Activated T-cell treated with anti-CD3 and anti-CD28 coated beads for 1 hour (primary cell): ENCODE results near the gene ETV6.
"Not testable (repeated sequence)": the region's sequence is repeated elsewhere in the genome, so short reads cannot be mapped to it uniquely, and the experiment has no call there.

Experiments
- DNase-seq: peaks from one replicate; pipeline ENCODE4 v3.0.0-alpha.2; 2020; ENCODE audit warnings: low read depth

The ETV6 gene

DNA sequence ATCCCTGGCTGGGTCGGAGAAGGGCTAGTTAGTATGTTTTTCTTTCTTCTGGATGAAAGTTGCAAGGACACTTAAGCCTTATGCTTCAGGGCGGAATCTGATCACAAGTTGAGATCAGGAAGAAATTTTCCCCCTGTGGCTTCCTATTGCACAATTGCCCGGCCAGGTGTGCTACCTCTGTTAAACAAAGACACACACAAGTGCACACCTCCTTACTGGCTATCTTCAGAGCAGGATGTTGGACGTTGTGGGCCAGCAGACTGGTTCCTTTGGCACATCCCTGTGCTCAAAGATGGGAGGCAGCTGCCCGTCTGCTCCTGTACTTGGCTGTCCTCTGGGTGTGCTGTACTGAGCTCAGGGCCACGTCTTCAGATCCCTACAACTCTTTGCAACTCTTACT lies 19.1 kb downstream of the ETV6 start:
- DNase-seq: no peak

DNA sequence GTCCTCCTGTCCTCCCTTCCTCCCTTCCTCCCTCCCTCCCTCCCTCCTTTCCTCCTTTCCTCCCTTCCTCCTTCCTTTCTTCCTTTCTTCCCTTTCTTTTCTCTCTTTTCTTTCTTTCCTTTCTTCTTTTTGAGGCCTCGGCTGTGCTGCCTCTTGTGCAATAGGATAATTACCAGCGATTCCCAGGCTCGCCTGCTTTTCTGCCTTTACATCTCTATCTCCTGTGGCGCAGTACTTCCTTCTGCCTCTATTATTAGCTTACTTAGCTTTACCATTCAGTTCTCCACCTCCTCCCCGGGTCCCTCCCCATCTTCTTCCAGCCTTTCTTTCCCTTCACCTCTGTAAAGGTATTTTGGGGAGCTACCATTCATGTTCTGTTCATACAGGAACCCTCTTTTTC lies 19.9 kb downstream of the ETV6 start:
- no peak for DNase-seq

DNA sequence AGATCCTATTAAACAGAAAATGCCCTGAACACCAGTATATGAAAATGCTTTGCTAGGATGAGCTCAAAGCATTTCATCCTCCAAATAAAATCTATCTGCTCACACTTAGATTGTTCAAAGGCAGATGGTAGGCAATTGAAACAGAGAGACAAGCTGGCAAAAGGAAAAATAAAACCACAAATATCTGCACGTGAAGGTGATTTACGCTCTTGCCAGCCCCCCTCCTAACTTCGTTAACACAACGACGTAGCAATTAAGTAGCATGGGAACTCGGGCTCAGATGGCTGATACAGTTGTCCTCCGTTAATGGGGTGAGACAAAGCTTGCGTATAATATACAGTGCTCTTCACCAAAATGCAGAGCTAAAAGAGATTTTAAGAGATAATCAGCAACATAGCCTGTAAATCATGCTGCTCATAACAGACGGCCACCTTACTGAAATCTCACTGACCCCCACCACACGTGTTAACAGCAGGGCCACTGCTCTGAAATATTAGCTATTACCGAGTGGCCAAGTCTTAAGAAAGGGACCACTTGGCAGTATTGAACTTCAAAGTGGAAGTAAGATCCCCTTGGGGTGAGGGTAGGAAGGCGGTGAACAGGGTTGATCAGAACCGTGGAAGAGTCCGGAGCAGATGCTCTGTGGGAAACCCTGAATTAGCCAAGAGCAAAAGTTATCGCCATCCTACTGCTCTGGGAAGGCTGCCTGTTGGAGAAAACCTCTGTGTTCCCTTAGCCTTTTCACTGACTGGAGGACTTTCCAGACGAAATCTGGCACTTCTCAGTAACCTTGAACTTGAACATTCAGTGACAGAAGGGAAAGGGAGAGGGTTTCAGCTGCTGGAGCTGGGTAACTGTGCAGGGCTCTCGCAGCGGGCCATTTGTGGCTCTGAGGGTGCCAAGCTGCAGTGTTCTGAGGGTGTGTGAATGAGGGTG lies 23.1 kb downstream of the ETV6 start:
- no peak for DNase-seq

DNA sequence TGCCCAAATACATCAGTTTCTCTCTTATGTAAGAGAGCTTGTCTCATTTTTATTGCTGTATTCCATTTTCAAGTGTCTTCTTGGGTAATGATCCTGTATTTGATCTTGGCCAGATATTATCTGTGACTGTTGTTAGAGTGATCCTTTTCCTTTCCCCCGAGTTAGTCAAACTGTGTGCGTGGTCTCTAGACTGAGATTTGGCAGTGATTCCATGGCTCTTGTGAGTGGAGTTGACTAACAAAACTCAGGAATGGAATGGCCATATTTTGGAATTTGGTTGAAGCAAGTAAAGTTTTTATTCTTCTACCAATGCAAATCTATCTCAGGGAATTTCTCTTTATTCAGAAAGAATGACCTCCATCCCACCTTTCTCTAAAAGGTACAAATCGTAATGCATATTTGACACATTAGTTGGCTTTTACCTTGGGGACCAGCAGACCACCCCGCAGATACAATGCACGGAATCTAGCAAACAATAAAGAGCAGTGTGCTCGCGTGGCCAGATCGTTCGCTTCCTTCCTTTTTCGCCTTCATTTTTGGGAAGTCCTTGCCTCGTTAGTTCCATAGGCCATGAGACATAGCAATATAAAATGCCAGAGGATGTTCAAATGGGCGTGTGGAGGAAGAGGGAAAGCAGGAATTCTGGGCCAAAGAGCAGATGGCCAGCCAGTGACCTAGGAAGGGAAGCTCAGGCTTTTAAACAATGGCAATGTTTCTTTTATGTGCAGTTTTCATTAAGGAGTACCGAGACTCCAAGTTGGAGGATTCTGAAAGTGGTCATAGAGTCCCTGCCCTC lies 24.4 kb downstream of the ETV6 start:
- DNase-seq: no peak

DNA sequence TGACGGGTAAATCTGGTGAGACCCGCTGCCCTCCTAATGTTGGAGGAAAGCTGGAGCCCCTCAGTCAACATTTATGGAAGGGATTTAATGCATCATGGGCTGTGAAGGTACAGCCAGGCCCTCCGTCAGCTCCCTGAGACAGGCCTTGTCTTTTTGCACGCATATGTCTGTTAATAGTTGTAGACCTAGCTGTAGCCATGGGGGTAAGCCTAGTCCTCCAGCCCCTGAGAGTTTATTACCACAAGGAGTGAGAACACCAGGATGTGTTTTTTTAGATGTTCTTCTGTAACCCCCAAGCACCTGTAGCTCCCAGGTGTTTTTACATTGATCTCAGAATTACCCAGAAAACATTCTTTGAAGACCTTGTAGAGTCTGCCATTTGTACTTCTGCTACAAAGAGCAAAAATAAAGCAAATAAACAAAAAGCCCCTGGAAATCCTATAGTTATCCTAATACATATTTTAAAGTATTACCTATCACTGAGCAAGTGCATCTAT lies 25.5 kb downstream of the ETV6 start:
- no peak for DNase-seq

DNA sequence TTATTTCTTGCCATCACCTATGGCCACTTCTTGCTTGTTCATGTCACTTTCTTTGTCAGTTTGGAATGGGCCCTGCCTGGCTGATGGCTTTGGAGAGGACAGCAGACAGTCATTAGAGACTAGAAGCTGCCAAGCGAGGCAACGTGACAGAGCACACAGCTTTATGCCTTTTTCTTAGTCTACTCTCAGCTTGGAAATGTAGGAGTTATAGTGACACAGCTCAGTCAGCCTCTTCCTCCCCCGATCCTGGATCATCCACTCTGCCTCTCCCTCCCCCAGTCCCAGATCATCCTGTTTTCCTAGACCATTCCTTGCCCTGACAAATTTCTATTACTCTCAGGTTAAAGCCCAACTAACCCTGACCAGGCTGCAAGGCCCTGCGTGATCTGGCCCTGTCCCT lies 26.6 kb downstream of the ETV6 start:
- DNase-seq: no peak

DNA sequence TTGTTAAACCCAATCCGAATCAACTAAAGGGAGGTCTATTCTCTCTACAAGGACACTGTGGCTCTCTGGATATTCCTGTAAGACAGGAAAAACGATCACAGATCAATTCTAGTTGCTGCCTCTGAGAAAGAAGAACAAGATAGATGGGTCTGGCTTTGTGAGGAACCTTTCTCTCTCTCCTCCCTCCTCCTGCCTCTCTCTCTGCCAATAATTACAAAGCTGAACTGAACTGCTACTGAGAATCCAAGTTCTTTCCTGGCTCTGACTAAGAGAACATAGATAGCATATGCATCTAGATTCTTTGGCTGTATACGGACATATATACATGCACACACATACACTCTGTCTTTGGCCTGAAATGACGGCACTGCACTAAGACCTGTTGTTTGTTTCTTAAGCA lies 27.6 kb downstream of the ETV6 start:
- DNase-seq: no peak

DNA sequence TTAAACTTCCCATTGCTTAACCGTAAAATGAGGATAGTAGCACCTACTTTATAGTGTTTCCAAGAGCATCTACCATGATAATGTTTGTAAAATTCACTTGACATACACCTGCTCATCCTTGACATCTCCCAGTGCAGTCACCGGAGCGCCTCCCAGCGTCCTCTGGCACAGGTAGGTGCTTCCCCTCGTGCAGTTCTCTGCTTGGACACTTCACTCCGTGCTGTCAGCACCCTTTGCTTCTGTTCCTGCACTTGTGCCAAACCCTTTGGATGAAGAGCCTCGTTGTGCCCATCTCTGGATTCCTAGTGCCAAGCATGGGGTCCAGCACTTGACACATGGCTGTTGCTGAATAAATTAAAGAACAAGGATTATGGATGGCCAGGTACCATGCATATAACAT lies 28.3 kb downstream of the ETV6 start:
- no peak for DNase-seq

DNA sequence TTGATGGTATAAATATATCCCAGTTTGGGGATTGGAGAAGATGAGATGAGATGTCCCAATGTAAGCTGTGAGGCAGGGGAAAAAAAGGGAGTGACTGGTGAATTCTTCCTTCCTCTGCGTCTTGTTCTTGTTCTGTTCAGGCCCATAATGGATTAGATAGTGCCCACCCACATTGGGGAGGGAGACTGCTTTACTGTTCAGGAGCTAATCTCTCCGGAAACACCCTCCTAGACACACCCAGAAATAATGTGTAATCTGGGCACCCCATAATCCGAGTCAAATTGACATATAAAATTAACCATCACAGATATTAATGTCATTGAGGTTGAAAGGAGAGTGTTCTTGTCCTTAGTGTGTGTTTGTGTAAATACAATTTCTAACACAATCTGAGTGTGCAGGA lies 29.3 kb downstream of the ETV6 start:
- DNase-seq: no peak

DNA sequence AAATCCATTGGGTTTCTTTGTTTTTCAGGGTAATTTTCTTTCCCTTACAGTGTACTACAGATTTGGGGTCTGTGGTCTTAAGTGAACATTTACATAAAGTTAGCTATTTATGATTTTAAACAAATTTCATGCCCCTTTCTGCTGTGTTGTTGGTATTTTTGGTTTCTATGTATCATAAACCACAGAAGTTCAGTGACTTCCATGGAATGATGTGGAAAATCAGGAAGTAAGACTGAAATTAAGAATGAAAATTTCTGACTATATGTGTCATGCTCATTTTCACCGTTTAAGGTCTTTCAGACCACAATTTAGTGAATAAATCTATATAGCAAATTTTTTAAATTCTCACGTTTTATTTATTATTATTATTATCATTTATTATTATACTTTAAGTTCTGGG lies 31.7 kb downstream of the ETV6 start:
- no peak for DNase-seq

DNA sequence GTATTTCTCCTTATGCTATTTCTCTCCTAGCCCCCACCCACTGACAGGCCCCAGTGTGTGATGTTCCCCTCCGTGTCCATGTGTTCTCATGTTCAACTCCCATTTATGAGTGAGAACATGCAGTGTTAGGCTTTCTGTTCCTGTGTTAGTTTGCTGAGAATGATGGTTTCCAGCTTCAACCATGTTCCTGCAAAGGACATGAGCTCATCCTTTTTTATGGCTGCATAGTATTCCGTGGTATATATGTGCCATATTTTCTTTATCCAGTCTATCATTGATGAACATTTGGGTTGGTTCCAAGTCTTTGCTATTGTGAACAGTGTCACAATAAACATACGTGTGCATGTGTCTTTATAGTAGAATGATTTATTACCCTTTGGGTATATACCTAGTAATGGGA lies 32.2 kb downstream of the ETV6 start:
- not testable (repeated sequence) for DNase-seq

DNA sequence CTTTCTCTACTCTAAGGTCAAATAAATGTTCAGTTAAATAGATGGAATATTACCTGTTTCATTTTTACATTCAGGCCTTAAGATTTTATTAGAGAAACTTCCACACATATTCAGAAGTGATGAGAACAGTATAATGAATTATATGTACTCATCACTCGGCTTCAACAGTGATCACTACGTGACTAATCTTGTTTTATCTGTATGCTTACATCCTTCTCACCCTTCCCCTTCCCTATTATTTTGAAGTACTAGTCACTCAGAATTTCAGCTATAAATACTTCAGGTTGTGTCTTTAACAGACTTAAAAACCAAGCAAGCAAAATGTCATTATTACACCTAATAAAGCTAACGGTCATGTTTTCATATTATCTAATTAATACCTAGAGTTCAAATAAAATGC lies 34.9 kb downstream of the ETV6 start:
- no peak for DNase-seq

DNA sequence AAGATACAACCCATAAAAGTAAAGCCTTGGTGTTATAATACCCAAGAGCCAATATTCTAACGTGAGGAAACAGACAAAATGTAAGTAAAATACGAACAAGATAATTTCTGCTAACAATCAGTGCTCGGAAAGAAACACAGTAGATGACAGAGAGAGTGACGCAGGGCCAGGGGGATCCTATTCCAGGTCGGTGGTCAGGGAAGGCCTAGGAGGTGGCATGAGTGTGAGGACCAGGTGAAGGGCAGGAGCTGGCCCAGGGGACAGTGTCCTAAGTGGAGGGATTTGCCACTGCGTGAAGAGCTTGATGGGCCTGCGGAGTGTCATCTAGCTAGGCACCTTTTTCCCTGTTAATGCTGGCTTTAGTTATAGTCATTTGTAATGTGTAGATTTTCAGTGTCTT lies 35.3 kb downstream of the ETV6 start:
- no peak for DNase-seq

DNA sequence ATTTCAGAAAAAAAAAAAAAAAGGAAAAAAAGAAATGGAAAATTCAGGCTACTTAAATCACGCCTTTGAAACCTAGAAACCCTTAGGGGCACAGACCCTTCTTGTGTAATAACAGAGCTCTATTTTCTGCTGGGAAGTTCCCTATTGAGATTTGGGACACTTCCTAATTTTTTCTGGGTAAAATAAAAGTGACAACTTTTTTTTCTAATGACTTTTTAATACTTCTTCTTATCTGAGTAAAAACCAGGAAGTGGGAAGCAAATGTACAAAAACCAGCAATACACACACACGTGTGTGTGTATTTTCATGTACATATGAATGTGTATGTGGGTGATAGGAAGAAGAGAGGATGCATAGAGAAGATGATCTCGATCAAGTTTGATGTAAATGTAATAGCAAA lies 35.8 kb downstream of the ETV6 start:
- DNase-seq: no peak

DNA sequence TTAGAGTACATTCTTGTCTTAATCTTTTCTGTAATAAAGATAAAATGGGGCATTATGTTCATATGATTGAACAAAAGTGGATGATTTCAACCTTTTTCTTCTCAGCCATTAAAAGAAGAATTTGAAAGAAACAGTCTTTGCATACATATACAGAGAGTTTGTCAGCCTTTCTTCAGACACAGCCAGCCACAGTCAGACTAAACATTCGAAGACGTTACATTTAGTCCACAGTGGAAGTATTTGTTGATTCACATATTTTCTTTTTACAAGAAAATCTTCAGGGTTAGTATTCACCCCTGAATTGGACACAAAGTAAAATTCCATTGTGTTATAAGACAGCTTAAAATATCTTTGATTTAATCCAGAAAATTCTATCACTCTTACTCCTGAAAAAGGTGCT lies 36.2 kb downstream of the ETV6 start:
- no peak for DNase-seq

DNA sequence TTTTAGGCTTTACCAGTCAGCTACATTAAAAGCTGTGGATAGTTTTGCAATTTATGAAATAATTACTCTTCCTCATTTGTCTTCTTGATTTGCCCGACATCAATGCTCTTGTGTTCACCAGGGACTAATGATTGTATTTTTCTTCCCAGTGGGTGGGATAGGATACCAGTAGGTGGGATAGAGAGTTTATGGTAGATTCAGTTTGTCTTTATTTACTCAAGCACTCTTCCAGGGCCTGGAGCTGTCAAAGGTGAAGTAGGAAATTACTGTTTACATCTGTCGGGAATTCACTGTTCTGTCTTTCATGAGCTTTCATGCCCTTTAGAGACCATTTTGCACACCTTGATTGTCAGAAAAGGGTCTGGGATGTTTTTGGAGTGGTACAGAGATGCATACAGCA lies 36.6 kb downstream of the ETV6 start:
- DNase-seq: no peak

DNA sequence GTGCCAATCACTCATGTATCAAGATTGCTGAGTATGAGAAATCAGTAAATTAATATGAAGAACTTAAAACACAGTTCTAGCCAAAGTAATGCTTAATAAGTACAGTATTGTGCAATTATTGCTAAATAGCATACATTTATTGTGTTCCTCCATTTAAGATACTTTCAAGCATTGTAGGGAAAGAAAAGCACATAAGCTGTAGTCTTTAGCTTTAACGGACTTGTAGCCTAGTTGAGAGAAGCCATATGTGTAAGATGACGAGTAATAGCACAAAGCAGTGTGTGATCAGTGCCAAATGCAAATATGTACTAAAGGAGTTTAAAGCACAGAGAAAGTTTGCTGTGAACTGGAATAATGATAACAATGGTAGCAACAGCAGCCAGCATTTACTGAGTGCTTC lies 38.1 kb downstream of the ETV6 start:
- no peak for DNase-seq

DNA sequence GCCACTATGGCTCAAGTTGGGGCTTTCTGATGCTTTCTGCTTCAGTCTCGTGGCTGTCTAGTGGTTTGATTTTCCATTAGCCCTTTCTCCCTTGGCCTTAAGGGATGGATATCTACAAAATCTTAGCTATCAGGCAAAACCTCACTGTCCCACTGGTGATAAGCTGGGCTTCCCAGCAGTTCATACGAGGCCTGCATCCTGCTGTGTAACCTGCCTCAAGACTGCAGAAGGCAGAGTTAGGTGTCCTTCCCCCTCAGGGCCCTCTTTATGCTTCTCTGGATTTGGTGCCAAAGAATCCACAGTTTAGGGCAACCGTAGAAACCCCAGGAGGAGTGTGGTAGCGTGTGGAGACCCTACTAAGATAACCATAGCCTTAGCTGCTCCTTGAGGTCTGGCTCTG lies 38.9 kb downstream of the ETV6 start:
- no peak for DNase-seq

DNA sequence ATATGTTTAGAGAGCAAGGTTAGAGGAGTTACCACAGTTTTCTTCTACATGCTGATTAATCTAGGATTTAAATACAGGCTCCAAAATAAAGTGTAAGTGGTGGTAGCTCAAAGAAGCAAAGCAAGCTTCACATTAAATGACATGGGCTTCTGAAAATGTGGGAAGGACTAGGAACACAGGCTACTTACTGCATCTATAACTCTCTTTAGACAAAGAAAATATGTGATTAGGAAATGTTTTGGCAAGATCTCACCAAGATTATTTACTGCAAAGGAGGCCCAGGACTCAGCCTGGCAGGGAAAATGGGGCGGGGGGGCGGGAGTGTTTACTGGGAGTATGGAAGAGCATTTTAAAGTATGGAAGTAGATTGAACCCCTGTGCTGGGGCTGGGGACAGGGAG lies 39.4 kb downstream of the ETV6 start:
- DNase-seq: no peak

DNA sequence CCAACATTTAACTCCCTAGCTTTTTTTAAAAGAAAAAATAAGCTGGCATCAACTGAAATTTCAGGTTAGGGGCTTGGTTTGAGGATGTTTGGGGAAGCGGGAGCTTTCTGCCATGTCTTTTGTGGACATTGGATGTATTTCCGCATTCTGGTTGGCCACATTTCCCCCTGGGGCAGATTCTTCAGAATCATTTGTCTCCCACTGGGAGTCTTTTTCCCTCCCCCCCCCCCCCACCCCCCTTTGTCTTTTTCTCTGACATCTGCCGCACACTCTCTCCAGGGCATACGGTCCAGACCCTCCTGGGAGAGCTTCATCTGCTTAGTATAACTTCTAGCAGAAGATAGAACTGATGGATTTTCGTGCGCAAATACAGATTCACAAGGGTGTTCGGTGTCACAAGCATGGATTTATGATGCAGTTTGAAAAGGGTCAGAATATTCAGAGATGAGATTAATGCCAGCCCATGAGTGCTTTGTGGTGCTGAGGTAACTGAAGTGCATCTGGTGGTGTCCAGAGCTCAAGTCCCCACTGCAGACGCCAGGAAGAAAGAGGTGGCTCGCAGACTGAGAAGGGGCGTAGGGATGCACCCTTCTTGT lies 40.2 kb downstream of the ETV6 start:
- DNase-seq: no peak

DNA sequence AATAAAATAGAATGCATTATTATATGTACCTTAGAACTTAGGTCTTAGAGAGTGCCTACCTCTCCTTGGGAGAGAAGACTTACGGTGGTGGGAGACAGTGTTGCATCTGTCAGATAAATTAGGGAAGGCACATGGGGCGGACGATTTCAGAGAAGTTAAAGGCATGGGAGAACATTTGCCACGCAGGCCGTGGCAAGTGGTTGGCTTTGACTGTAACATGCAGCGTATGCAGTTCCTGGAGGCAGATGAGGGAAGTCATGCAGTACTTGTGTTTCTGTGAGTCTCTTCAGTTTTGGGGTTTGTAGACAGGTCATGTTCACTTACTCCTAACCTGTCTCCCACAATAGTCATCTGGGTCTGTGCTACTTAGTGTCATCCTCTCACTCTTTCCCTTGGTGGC lies 43.6 kb downstream of the ETV6 start:
- DNase-seq: no peak

DNA sequence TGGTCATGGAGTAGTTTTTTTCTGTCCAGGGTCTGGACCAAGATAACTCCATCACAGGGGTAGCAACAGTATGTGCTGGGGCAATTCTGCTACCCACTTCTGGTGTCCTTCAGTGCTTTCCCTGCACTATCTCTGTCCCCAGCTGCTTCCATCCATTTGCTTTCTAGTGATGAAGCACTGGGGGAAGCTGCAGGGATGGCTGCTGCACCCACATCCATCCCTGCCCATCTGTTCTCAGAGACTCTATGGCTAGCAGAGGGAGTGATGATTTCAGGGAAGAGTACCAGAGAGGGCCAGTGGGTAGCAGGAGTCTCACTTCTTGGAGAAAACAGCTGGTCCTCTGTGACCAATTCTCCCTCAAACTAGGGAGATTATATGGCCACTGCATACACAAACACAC lies 44.1 kb downstream of the ETV6 start:
- no peak for DNase-seq

DNA sequence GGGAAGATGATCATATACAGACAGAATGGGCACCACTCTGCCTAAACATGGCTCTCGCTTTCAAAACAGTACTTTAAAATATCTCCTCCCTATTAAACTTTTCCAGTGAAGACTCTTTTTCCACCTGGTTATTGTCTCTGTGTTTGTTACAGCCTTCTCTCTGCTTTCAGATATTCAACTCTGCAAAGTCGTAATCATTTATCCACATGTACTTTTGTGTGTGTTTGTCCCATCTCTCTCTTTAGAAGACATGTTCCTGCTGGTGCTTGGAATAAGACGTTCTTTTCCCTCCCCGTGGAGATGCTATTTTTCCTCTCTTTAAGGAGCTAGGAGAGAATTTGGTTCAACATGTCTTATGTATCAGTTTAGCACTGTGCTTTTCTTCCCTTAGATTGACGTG lies 45.1 kb downstream of the ETV6 start:
- DNase-seq: no peak
